Iris pigment epithelial cell (primary cell): ENCODE data around the gene FAM53B.
A peak's percentile ranks its signal among the peaks of the same experiment; 100 is the strongest.

ENCODE experiments used
- DNase-seq: peaks from one replicate; pipeline ENCODE4 v3.0.0-alpha.2; 2011; ENCODE audit warnings: low read depth

Gene FAM53B

GRCh38 chr10:124661660-124662180 is 82.5 kb downstream of the FAM53B start:
- no peak for DNase-seq

- DNase-seq, result no peak
These were observed 83.6 kb downstream of the FAM53B start for GRCh38 chr10:124660404-124661125.

GRCh38 chr10:124659380-124659779 is 84.8 kb downstream of the FAM53B start:
- no peak for DNase-seq

GRCh38 chr10:124658591-124659242 is 85.5 kb downstream of the FAM53B start:
- DNase-seq, result no peak

GRCh38 chr10:124657806-124658205 is 86.4 kb downstream of the FAM53B start:
- peak; percentile 70 for DNase-seq

- DNase-seq, result no peak
These were observed 87.6 kb downstream of the FAM53B start for GRCh38 chr10:124656541-124656940.

- DNase-seq, result no peak
These were observed 88.1 kb downstream of the FAM53B start for GRCh38 chr10:124656113-124656490.

- no peak for DNase-seq
These were observed 88.7 kb downstream of the FAM53B start for GRCh38 chr10:124655191-124656112.

- DNase-seq, result no peak
These were observed 89.5 kb downstream of the FAM53B start for GRCh38 chr10:124654686-124655085.

- no peak for DNase-seq
These were observed 90.1 kb downstream of the FAM53B start for GRCh38 chr10:124653811-124654651.

- DNase-seq, result no peak
These were observed 90.9 kb downstream of the FAM53B start for GRCh38 chr10:124653311-124653710.

GRCh38 chr10:124652701-124653100 is 91.5 kb downstream of the FAM53B start:
- DNase-seq, result no peak

GRCh38 chr10:124652200-124652599 is 92.0 kb downstream of the FAM53B start:
- no peak for DNase-seq

GRCh38 chr10:124651402-124651891 is 92.7 kb downstream of the FAM53B start:
- DNase-seq, result no peak

GRCh38 chr10:124650820-124651401 is 93.3 kb downstream of the FAM53B start:
- DNase-seq, result peak; percentile 32

- DNase-seq, result no peak
These were observed 93.9 kb downstream of the FAM53B start for GRCh38 chr10:124650263-124650662.

GRCh38 chr10:124649214-124649613 is 95.0 kb downstream of the FAM53B start:
- DNase-seq, result no peak

- peak; percentile 90 for DNase-seq
These were observed 95.4 kb downstream of the FAM53B start for GRCh38 chr10:124648738-124649137.

GRCh38 chr10:124648131-124648475 is 96.1 kb downstream of the FAM53B start:
- no peak for DNase-seq

GRCh38 chr10:124647421-124648130 is 96.6 kb downstream of the FAM53B start:
- DNase-seq, result peak; percentile 54
